Measurements from ENCODE around the gene MSL2. TPM values are rescaled to one million over a fixed set of nuclear protein-coding genes. Genes with fewer than 3 reads are reported as not detected.
A peak's percentile ranks its signal among the peaks of the same experiment; 100 is the strongest.

Gene MSL2
- total and polyA plus RNA-seq, 2 of the 4 experiments (the other 2 are of a cell fraction), result 7.1 to 13.6 TPM

- peaks cover 6% of the 10 kb centered on the region; the same call in 1 of the 2 replicates for H3K9me1 ChIP-seq (ENCODE audit: insufficient read depth, low read length)
- H3K4ac ChIP-seq (ENCODE audit: low read depth, low read length), result no peak overlapping the region
- in situ Hi-C loops (cut with MboI; ENCODE audit: low sequenced_read_pairs), result no loop called here
- H3K23ac ChIP-seq (ENCODE audit: low read depth, low read length), result no peak overlapping the region
- H2BK5ac ChIP-seq (ENCODE audit: low read depth, low read length, poor library complexity, severe bottlenecking), result no peak overlapping the region
- no peak overlapping the region for H4K5ac ChIP-seq (ENCODE audit: low read depth, low read length)
- peak overlapping the region; percentile 31; the same call in 1 of the 2 replicates for H3K4me2 ChIP-seq (ENCODE audit: low read depth, low read length)
- no CpG with 5 or more reads among the region's 3 CpGs for WGBS, 2 experiments (ENCODE audit: extremely low coverage in 2 of 2, insufficient read length in 1 of 2)
- H3K14ac ChIP-seq (replicated peaks; ENCODE audit: low read depth, low read length), result no peak overlapping the region
- TF ChIP-seq BHLHE40 (IDR thresholded peaks at IDR 0.05; ENCODE audit: low read depth, low read length) (no peak), RFX5 (IDR thresholded peaks at IDR 0.05; ENCODE audit: low read depth, low read length) (no peak), SMC3 (IDR thresholded peaks at IDR 0.05; ENCODE audit: low read depth, low read length) (no peak), POLR2A (IDR thresholded peaks at IDR 0.05; ENCODE audit: low read depth, low read length) (no peak), MAFK (IDR thresholded peaks at IDR 0.05; ENCODE audit: low read depth, low read length) (no peak), USF2 (IDR thresholded peaks at IDR 0.05; ENCODE audit: low read depth, low read length) (no peak), CHD1 (IDR thresholded peaks at IDR 0.05; ENCODE audit: low read depth, low read length) (no peak), RAD21 (IDR thresholded peaks at IDR 0.05; ENCODE audit: low read length) (no peak), CTCF (conservative IDR thresholded peaks at IDR 0.05; ENCODE audit: low read depth, low read length) (no peak), CEBPB (IDR thresholded peaks at IDR 0.05; ENCODE audit: low read depth, low read length) (no peak), MXI1 (IDR thresholded peaks at IDR 0.05; ENCODE audit: borderline replicate concordance, low read depth, low read length) (no peak), NFE2L2 (IDR thresholded peaks at IDR 0.05; ENCODE audit: low read depth, low read length) (no peak)
- intact Hi-C loops (cut with micrococcal nuclease), result loop anchor here (2.0 kb wide), 1 partner anchor 37 kb away; no protein-coding TSS in a partner anchor
- no peak overlapping the region for H3K4me3 ChIP-seq (ENCODE audit: insufficient read depth, low read depth, low read length)
- no peak overlapping the region for H3K56ac ChIP-seq (ENCODE audit: extremely low read depth, insufficient read depth, low read length)
- dilution Hi-C loops (cut with HindIII; ENCODE audit: low sequenced_read_pairs, unreplicated experiment), result no loop called here
- H2BK120ac ChIP-seq (ENCODE audit: low read depth, low read length), result no peak overlapping the region
- peaks cover 19% of the 10 kb centered on the region for H3K36me3 ChIP-seq (ENCODE audit: control insufficient read depth, insufficient read depth, low read length)
- no peak overlapping the region for H2BK15ac ChIP-seq (ENCODE audit: low read depth, low read length)
- no peak overlapping the region for H4K91ac ChIP-seq (ENCODE audit: insufficient read depth, low read depth, low read length)
- H4K20me1 ChIP-seq (ENCODE audit: insufficient read depth, low read length), result peaks cover 57% of the 10 kb centered on the region
- TSS peak; percentile 43 for BruUV-seq (replicated peaks)
- H3K4me1 ChIP-seq (ENCODE audit: control insufficient read depth, insufficient read depth, low read length), result peaks cover 5% of the 10 kb centered on the region; the same call in 1 of the 2 replicates
- H2AK9ac ChIP-seq (replicated peaks; ENCODE audit: low read depth, low read length, poor library complexity), result no peak overlapping the region
- H4K8ac ChIP-seq (ENCODE audit: low read depth in 2 of 2, low read length in 2 of 2), result no peak overlapping the region
- no peaks in the 10 kb centered on the region for H3K9me3 ChIP-seq (ENCODE audit: control insufficient read depth, insufficient read depth, low read length)
- no peak overlapping the region for H2BK20ac ChIP-seq (ENCODE audit: low read depth, low read length)
- DNase-seq (peak; percentile 61), ATAC-seq (ENCODE audit: low read depth) (peak; percentile 35; the same call in 1 of the 2 replicates)
- H2AFZ ChIP-seq (replicated peaks; ENCODE audit: low read length, poor library complexity), result no peak overlapping the region
- H3K9ac ChIP-seq (ENCODE audit: low read depth, low read length), result no peak overlapping the region
- H3K27me3 ChIP-seq (ENCODE audit: control insufficient read depth, insufficient read depth, low read length), result no peaks in the 10 kb centered on the region
- H3K18ac ChIP-seq (ENCODE audit: low read depth, low read length), result no peak overlapping the region
- H2AK5ac ChIP-seq (ENCODE audit: low read depth, low read length), result no peak overlapping the region
- H3K27ac ChIP-seq (ENCODE audit: insufficient read depth, low read length), result no peak overlapping the region
- ChIA-PET CTCF (no interaction called here), POLR2A (ENCODE audit: unreplicated experiment) (no interaction called here)
- H3K79me1 ChIP-seq (ENCODE audit: low read depth in 1 of 2, low read length in 2 of 2), result peaks cover 28 to 54% of the 10 kb centered on the region in 2 experiments
Observed at GRCh38 chr3:136149667-136150066, 46.5 kb downstream of the MSL2 start.

Data from IMR-90 (cell line).